GM21447 (cell line): Measurements from ENCODE around the gene OLR1.
"Not testable (repeated sequence)": the region's sequence is repeated elsewhere in the genome, so short reads cannot be mapped to it uniquely, and the experiment has no call there.

Experiments
- ATAC-seq: cut with Tn5 transposase; IDR thresholded peaks from one replicate; pipeline ENCODE4 v1.9.1; 2021; ENCODE audit not compliant: unreplicated experiment

Gene OLR1

GRCh38 chr12:10171973-10172728, at the start of gene OLR1:
Gene OLR1 (minus strand): TSS chr12:10172132. CDS start chr12:10172077, 55 bp downstream.
- no peak for ATAC-seq

GRCh38 chr12:10220398-10221077, 48.6 kb upstream of the OLR1 start:
- ATAC-seq = no peak

DNA sequence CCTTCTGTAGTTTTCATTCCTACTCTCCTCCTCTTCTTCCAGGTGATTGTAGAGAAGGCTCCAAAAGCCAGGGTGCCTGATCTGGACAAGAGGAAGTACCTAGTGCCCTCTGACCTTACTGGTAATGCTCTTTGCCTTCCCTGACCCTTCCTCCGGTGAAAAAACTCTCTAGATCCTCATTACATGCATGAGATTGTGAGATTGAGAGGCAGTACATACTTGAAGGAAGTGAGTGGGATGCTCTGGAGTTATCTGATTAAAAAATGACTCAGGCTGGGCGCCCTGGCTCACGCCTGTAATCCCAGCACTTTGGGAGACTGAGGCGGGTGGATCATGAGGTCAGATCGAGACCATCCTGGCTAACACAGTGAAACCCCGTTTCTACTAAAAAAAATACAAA, 46.1 kb upstream of the OLR1 start:
- ATAC-seq = no peak

GRCh38 chr12:10215946-10216345, 44.0 kb upstream of the OLR1 start:
- not testable (repeated sequence) for ATAC-seq

- no peak for ATAC-seq
Observed at GRCh38 chr12:10215436-10215835, 43.5 kb upstream of the OLR1 start.

GRCh38 chr12:10214895-10215267, 42.9 kb upstream of the OLR1 start:
- ATAC-seq = no peak

- ATAC-seq = no peak
Observed at GRCh38 chr12:10214136-10214894, 42.4 kb upstream of the OLR1 start.

- ATAC-seq = peak; percentile 39
Observed at GRCh38 chr12:10213168-10214135, 41.5 kb upstream of the OLR1 start.

DNA sequence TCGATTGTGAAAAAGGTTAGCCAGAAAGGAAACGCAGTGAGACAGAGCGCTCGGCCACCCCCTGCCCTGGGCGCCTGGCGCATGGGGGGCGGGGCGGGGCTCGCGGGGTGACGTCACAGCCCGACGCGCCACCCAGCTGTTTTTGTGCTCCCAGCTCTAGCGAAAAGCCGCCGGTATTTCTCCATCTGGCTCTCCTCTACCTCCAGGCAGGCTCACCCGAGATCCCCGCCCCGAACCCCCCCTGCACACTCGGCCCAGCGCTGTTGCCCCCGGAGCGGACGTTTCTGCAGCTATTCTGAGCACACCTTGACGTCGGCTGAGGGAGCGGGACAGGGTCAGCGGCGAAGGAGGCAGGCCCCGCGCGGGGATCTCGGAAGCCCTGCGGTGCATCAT, 40.8 kb upstream of the OLR1 start, which contains the start of gene GABARAPL1:
TSS of gene GABARAPL1 (plus strand) at position 139 of the 393 bp plus-strand sequence. CDS start at position 392, 253 bp downstream.
- peak; percentile 72 for ATAC-seq

GRCh38 chr12:10211940-10212738, 40.2 kb upstream of the OLR1 start:
- ATAC-seq = peak; percentile 51

GRCh38 chr12:10211101-10211939, 39.4 kb upstream of the OLR1 start:
- no peak for ATAC-seq

DNA sequence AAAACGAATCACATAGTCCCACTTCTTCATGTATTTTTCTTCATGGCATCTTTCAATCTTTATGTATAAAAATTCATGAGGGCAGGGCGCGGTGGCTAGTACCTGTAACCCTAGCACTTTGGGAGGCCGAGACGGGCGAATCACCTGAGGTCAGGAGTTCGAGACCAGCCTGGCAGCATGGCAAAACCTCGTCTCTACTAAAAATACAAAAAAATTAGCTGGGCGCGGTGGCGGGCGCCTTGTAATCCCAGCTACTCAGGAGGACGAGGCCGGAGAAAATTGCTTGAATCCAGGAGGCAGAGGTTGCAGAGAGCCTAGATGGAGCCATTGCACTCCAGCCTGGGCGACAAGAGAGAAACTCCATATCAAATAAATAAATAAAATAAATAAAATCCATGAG, 38.3 kb upstream of the OLR1 start:
- no peak for ATAC-seq

DNA sequence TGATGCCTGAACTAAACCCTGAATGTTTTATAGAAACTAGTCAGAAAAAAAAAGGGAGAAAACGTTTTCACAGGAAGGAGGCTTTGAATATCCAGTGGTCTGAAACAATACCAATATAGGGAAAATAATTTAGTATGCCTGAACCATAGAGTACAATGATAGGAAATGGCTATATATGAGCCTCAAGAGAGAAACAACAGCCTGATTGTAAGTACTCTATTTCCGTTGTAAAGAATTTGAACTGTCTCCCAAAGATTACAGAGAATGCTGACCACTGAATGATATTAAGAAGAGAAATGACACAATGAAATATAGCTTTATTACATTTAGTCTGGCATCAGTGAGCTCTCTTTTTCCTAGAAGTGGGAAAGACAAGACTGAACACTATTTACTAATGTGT, 35.2 kb upstream of the OLR1 start:
- no peak for ATAC-seq

- no peak for ATAC-seq
Observed at GRCh38 chr12:10205220-10205807, 33.4 kb upstream of the OLR1 start.

- not testable (repeated sequence) for ATAC-seq
Observed at GRCh38 chr12:10204495-10204894, 32.6 kb upstream of the OLR1 start.

DNA sequence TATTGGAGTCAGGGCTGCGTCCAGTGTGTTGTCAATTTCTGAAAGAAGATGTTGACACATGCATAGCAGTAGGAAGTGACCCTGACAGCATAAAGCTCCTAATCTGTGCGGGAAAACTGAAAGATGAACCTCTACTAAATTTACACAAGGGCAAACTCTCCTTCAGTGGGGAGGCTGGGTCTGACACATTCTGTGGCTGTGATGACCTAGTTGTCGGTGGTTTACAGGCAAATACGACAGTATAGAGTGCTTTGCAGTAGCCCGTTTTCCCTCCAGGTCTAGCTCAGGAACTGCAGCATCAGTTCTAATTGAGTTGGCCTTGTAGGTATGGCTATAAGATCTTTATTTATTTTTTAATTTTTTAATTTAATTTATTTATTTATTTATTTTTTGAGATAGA, 25.9 kb upstream of the OLR1 start:
- no peak for ATAC-seq

GRCh38 chr12:10196210-10196609, 24.3 kb upstream of the OLR1 start:
- ATAC-seq = peak; percentile 99

DNA sequence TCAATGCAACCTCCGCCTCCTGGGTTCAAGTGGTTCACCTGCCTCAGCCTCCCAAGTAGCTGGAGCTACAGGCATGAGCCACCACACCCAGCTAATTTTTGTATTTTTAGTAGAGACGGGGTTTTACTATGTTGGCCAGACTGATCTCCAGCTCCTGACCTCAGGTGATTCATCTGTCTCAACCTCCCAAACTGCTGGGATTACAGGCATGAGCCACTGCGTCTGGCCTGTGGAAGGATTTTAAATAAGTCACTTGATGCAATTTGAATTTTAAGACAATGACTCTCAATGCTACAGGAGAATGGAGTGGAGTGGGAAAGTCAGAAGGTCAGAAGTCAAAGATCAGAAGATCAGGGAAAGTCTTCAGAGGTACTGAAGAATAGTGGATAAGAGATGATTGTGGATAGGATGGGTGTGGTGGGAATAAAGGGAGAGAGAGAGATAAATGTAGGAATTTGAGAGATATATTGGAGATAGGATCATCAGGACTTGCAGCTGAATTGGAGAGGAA, 22.3 kb upstream of the OLR1 start:
- no peak for ATAC-seq
